ENCODE measurements around the gene ADRA2C. TPM values are rescaled to one million over a fixed set of nuclear protein-coding genes. Genes with fewer than 3 reads are reported as not detected.
A peak's percentile ranks its signal among the peaks of the same experiment; 100 is the strongest.

Gene ADRA2C
- total and polyA plus RNA-seq, 2 of the 13 experiments (the other 11 are each of a cell fraction or from before 2014, with no cell fraction given) = 15.4 to 69.7 TPM

- TF ChIP-seq FOXJ3 (CRISPR knock-in tag; IDR thresholded peaks at IDR 0.05; ENCODE audit: borderline replicate concordance) (no peak), SP2 (CRISPR knock-in tag; IDR thresholded peaks at IDR 0.05) (no peak), NRL (CRISPR knock-in tag; IDR thresholded peaks at IDR 0.05; ENCODE audit: borderline replicate concordance) (peak; percentile 52; the same call in 1 of the 2 replicates), PREB (CRISPR knock-in tag; IDR thresholded peaks at IDR 0.05) (no peak), SAFB2 (CRISPR knock-in tag; IDR thresholded peaks at IDR 0.05; ENCODE audit: borderline replicate concordance, low read depth) (no peak), ARNTL (CRISPR knock-in tag; IDR thresholded peaks at IDR 0.05) (peak; percentile 91), ZSCAN25 (CRISPR knock-in tag; IDR thresholded peaks at IDR 0.05) (peak; percentile 71; the same call in 1 of the 2 replicates), ZNF253 (CRISPR knock-in tag; IDR thresholded peaks at IDR 0.05; ENCODE audit: borderline replicate concordance) (no peak), SYNCRIP (IDR thresholded peaks at IDR 0.05; ENCODE audit: insufficient read depth, low read depth, low read length) (no peak), ZNF780A (CRISPR knock-in tag; IDR thresholded peaks at IDR 0.05) (peak; percentile 91), NFIC (IDR thresholded peaks at IDR 0.05; ENCODE audit: low read length) (no peak), ZNF546 (CRISPR knock-in tag; conservative IDR thresholded peaks at IDR 0.05) (peak; percentile 95), ATF7 (IDR thresholded peaks at IDR 0.05) (no peak), ATF7 (CRISPR knock-in tag; IDR thresholded peaks at IDR 0.05) (0 out of 2 replicates have a peak, but pooled peaks have one; percentile 58), ZNF512B (CRISPR knock-in tag; IDR thresholded peaks at IDR 0.05; ENCODE audit: borderline replicate concordance) (no peak), PAF1 (CRISPR knock-in tag; IDR thresholded peaks at IDR 0.05) (no peak), KDM5A (IDR thresholded peaks at IDR 0.05; ENCODE audit: borderline replicate concordance, low read length) (no peak), FOXA3 (CRISPR knock-in tag; IDR thresholded peaks at IDR 0.05) (peak; percentile 71), ZNF552 (CRISPR knock-in tag; IDR thresholded peaks at IDR 0.05; ENCODE audit: borderline replicate concordance) (peak; percentile 64; the same call in 1 of the 2 replicates), SRSF4 (IDR thresholded peaks at IDR 0.05; ENCODE audit: low read depth, low read length, poor library complexity, severe bottlenecking) (no peak), RFX1 (IDR thresholded peaks at IDR 0.05) (no peak), ZNF576 (CRISPR knock-in tag; IDR thresholded peaks at IDR 0.05) (no peak), TBX3 (IDR thresholded peaks at IDR 0.05; ENCODE audit: borderline replicate concordance) (no peak)
- TF ChIP-seq, protein P1, sequence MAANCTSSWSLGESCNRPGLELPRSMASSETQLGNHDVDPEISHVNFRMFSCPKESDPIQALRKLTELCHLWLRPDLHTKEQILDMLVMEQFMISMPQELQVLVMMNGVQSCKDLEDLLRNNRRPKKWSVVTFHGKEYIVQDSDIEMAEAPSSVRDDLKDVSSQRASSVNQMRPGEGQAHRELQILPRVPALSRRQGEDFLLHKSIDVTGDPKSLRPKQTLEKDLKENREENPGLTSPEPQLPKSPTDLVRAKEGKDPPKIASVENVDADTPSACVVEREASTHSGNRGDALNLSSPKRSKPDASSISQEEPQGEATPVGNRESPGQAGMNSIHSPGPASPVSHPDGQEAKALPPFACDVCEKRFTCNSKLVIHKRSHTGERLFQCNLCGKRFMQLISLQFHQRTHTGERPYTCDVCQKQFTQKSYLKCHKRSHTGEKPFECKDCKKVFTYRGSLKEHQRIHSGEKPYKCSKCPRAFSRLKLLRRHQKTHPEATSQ (CRISPR knock-in tag; IDR thresholded peaks at IDR 0.05; ENCODE audit: borderline replicate concordance) = no peak
Observed at GRCh38 chr4:3791910-3792542, 25.8 kb downstream of the ADRA2C start (continued).

Data from HepG2 (cell line).